Heart right ventricle (tissue), 16 donors: ENCODE data around the gene CDCA8. TPM values are rescaled to one million over a fixed set of nuclear protein-coding genes. Genes with fewer than 3 reads are reported as not detected.

ENCODE experiments used
- ATAC-seq, 8 donors: fragments of 200-7000 bp; cut with Tn5 transposase; one replicate each; pipeline ENCODE4 v1.9.1; 2020; ENCODE audit warnings: mild to moderate bottlenecking in 8 of 8, moderate library complexity in 8 of 8, moderate number of reproducible peaks in 1 of 8
- DNase-seq, 2 donors: peaks; one replicate each; pipeline ENCODE4 v3.0.0-alpha.2; 2020
- H3K27ac ChIP-seq, 10 donors: fragments of 200-600 bp; sonication (generic) in 2 of 10; one replicate each; pipeline versions ENCODE4 v1.5.0 to v1.8.0; 2020 to 2022; ENCODE audit warnings: mild to moderate bottlenecking in 3 of 10
- H3K27me3 ChIP-seq, 7 donors: fragments of 200-600 bp; one replicate each; pipeline ENCODE4 v1.8.0; 2021 to 2022; ENCODE audit warnings: mild to moderate bottlenecking in 2 of 7
- H3K36me3 ChIP-seq, 9 donors: fragments of 200-600 bp; sonication (generic) in 1 of 9; one replicate each; pipeline versions ENCODE4 v1.5.0 to v1.8.0; 2020 to 2022; ENCODE audit warnings: mild to moderate bottlenecking in 2 of 9
- H3K4me1 ChIP-seq, 9 donors: fragments of 200-600 bp; sonication (generic) in 1 of 9; one replicate each; pipeline versions ENCODE4 v1.5.0 to v1.8.0; 2020 to 2022; ENCODE audit warnings: mild to moderate bottlenecking in 4 of 9
- H3K4me3 ChIP-seq, 10 donors: fragments of 200-600 bp; sonication (generic) in 2 of 10; one replicate each; pipeline versions ENCODE4 v1.5.0 to v1.8.0; 2020 to 2022; ENCODE audit warnings: mild to moderate bottlenecking in 7 of 10, moderate library complexity in 2 of 10
- H3K9me3 ChIP-seq, 11 donors: fragments of 200-600 bp in 10 of 11; sonication (generic) in 2 of 11; one replicate each; pipeline versions ENCODE4 v1.5.0 to v1.8.0; 2013 to 2022; ENCODE audit warnings: mild to moderate bottlenecking in 2 of 11, control low read depth in 1 of 11, moderate library complexity in 1 of 11
- CTCF ChIP-seq, 9 donors: fragments of 200-600 bp; sonication (generic) in 2 of 9; IDR thresholded peaks; one replicate each; pipeline versions ENCODE4 v1.5.0 to v1.8.0; 2021 to 2022; ENCODE audit warnings: antibody characterized with exemption in 9 of 9, mild to moderate bottlenecking in 5 of 9, moderate library complexity in 1 of 9
- WGBS, 2 donors: extraction: QIAGEN DNeasy Blood & Tissue Kit; methylation state at CpG; one replicate each; pipeline ENCODE4 v1.1.7; 2013; ENCODE audit warnings: inconsistent platforms in 1 of 2; 5-methylcytosine and 5-hydroxymethylcytosine counted together
- intact Hi-C, 10 donors: fragments of 100-400 bp; cut with DNase I; formaldehyde crosslinking; loops; one replicate each; pipeline versions ENCODE4 v1.11.1 to v1.14.2; 2022
- polyA plus RNA-seq, 2 donors: library from polyadenylated mRNA; stranded (reverse); fragments of 200-250 nt; gene quantifications; one replicate each; pipeline ENCODE4 v1.2.3, GENCODE V29; 2013
- total RNA-seq, 10 donors: library from RNA; stranded (reverse); fragmentation: NEBNext Ultra II Directional in 3 of 10; extraction: Animal tissue kit (Norgen Biotek cat#: 25700) in 3 of 10; gene quantifications; one replicate each; pipeline versions ENCODE4 v1.2.1 to v1.2.4, GENCODE V29; 2021 to 2023
- donor health status: Arrhythmogenic right ventricular cardiomyopathy.
- donor health status: ischemic (EF 13 %, LVEDD 7.1; RV severe dilation, severe dysfunction).
- donor health status: healthy with polysubstance abuse.
- donor health status: DM: no; HTN: yes; CAD: no.
- donor health status: DM: no; HTN: no; CAD: no.
- donor health status: ischemic (EF 25% LVEDD 6.9; RV normal size, moderate dysfunction).
- donor health status: ischemic (EF 25% LVEDD 5.7; RV mildly dilated, moderate dysfunction).
- donor health status: healthy.
- donor health status: DM: yes; HTN: yes; CAD: no.
- donor health status: Ischemic cardiomyopathy.
- donor health status: ischemic (EF 35%, LVEDD 5.7; RV mildly dilated, moderate dysfunction).
- donor health status: nonischemic (EF 11% LVEDD 7.7; RV severe dilation, severe dysfunction).
- donor health status: DM: yes; HTN: yes; CAD: no.
- donor health status: PGD.
- donor health status: ischemic (EF 29% LVEDD 5.4; RV normal size, mild dysfunction).
- donor health status: nonischemic (EF 23%, LVEDD 6.1; RV moderate dilation, normal function).

CDCA8 gene
- total and polyA plus RNA-seq, 12 donors, result 0.09 to 2.9 (median 0.41) TPM; not detected in 1

DNA sequence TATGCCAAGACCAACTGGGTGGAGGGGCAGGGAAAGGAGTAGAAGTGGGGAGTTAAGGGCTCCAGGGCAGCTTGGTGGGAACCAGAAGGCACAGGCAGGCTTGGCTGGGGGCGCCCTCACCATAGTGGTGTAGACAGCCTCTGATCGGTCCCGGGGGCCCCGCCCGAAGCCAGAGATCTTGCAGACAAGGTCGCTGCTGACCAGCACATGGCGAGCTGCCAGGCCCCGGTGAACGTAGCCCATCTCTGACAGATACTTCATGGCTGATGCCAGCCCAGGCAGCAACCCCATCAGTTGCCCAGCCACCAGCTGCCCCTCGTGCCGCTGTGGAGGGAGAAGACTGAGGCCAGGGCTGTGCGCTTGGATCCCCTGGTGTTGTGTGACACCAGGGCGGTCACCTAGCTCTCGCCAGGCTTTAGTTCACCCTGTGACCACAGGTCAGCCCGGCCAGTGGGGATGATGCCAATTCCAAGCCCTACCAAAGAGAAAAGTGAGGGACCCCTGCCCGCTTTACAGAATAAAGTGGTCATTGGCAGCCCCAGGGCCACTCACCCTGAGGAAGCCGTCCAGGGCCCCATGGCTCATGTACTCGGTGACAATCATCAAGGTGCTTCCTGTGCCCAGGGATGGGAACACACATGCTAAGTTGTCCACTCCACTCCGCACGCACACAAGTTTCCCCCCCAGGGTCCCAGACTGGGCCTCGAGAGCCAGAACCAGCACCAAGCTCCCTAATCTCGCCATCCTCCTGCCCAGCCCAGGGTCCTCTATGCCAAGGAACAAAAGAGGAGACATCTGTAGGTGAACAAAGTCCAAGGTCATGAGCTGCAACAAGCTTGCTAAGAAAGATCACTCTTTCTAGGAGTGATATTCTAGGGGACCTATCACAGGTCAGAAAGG, 28.2 kb downstream of the CDCA8 start:
- H3K9me3 ChIP-seq, result no peaks in the 10 kb centered on the region
- WGBS, 2 donors, result 84 to 85% methylated on average over 22 of the region's 22 CpGs
- no peaks in the 10 kb centered on the region for H3K36me3 ChIP-seq
- no peak for TF ChIP-seq CTCF (IDR thresholded peaks at IDR 0.05)
- H3K4me1 ChIP-seq, result peaks cover 0 to 10% (median 0%) of the 10 kb centered on the region in 9 donors
- H3K27me3 ChIP-seq, result peaks cover 0 to 28% (median 6%) of the 10 kb centered on the region in 7 donors
- no peak for ATAC-seq
- H3K4me3 ChIP-seq, result no peak overlapping the region
- no peak for DNase-seq
- intact Hi-C loops, result no loop called here
- no peak overlapping the region for H3K27ac ChIP-seq

GRCh38 chr1:37721565-37721964, 29.2 kb downstream of the CDCA8 start:
- Histone ChIP-seq H3K27ac (no peak overlapping the region), H3K4me1 (peaks cover 0 to 10% (median 0%) of the 10 kb centered on the region in 9 donors), H3K36me3 (no peaks in the 10 kb centered on the region), H3K27me3 (peaks cover 0 to 39% (median 14%) of the 10 kb centered on the region in 7 donors), H3K4me3 (no peak overlapping the region), H3K9me3 (no peaks in the 10 kb centered on the region)
- intact Hi-C loops, result no loop called here
- TF ChIP-seq CTCF (IDR thresholded peaks at IDR 0.05), result no peak
- WGBS, 2 donors, result 45 to 49% methylated on average over 19 of the region's 19 CpGs
- ATAC-seq, result no peak
- no peak for DNase-seq

GRCh38 chr1:37722181-37723071, 30.1 kb downstream of the CDCA8 start:
- ATAC-seq, result no peak
- Histone ChIP-seq H3K9me3 (no peaks in the 10 kb centered on the region), H3K4me3 (no peak overlapping the region), H3K4me1 (peaks cover 0 to 10% (median 0%) of the 10 kb centered on the region in 9 donors), H3K36me3 (no peaks in the 10 kb centered on the region), H3K27me3 (peaks cover 0 to 47% (median 17%) of the 10 kb centered on the region in 7 donors), H3K27ac (no peak overlapping the region)
- DNase-seq, result no peak
- intact Hi-C loops, result no loop called here
- TF ChIP-seq CTCF (IDR thresholded peaks at IDR 0.05), result no peak
- 81 to 84% methylated on average over 14 of the region's 14 CpGs for WGBS, 2 donors

DNA sequence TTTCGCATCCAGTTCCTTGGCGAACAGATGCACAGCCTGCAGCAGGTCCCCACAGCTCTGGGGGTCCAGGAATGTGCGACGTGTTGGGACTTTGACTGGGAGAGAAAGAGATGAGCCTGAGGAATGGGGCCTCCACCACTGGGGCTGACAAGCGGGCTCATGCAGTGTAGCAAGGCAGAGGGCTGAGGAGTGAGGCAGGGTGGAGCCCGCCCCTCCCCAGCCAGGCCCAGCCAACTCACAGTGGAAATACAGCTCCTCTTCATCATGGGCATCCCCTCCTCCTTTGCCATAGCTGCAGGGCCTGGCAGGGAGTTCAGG, 30.7 kb downstream of the CDCA8 start:
- H3K4me3 ChIP-seq, result no peak overlapping the region
- 88 to 91% methylated on average over 6 of the region's 6 CpGs for WGBS, 2 donors
- H3K27me3 ChIP-seq, result peaks cover 0 to 53% (median 20%) of the 10 kb centered on the region in 7 donors
- intact Hi-C loops, result no loop called here
- H3K4me1 ChIP-seq, result peaks cover 0 to 10% (median 0%) of the 10 kb centered on the region in 9 donors
- no peak for DNase-seq
- no peak for TF ChIP-seq CTCF (IDR thresholded peaks at IDR 0.05)
- peak in 2 of 8 donors; percentile 8 to 19 for ATAC-seq
- H3K36me3 ChIP-seq, result no peaks in the 10 kb centered on the region
- H3K27ac ChIP-seq, result no peak overlapping the region
- no peaks in the 10 kb centered on the region for H3K9me3 ChIP-seq
